ENCODE measurements around the gene LILRA6. TPM values are rescaled to one million over a fixed set of nuclear protein-coding genes. Genes with fewer than 3 reads are reported as not detected.
A peak's percentile ranks its signal among the peaks of the same experiment; 100 is the strongest.
"Not testable (repeated sequence)": the region's sequence is repeated elsewhere in the genome, so short reads cannot be mapped to it uniquely, and the experiment has no call there.

Gene LILRA6
- total RNA-seq, 1 experiment from 2014 or later = not detected

DNA sequence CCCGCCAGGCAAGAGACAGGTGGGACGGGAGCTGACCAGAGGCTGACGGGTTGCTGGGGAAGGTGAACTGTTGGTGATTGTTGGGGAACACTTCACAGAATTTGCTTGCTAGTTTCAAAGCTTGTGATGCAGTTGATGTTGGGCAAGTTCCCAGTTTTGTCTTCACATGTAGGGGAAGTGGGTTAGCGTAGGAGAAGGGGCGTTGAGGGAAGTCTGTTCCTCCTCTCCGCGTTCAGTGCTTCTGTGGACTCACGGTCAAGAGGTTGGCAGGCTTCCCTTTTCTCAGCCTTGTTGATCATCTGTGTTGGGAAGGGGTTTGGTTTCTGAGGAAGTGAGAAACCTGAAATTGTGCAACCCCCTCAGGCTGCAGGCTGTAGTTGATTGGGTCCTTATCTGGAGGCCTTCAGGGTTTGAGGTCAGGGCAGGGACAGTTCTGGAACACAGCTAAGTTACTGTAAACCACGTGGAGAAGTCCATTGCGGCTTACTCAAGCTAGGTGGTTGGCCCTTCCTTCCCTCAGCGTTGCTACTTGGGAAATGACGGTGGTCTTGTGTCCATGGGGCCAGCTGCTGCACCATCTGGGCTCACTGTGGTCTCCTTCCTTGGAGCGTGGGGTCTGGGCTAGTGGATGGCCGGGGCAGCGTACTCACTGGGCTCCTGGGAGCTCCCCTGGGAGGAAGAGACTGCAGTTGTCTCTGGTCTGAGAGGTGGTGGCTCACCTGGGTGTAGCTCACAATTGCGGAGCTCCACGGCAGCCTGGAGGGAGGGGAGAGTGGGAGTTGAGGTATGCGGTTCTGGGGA is 34.4 kb downstream of the LILRA6 start:
- Mint-ChIP-seq H3K4me1 (ENCODE audit: insufficient read depth, unreplicated experiment) (peaks cover 44% of the 10 kb centered on the region), H3K27ac (ENCODE audit: low read depth, unreplicated experiment) (peak overlapping the region; percentile 87), H3K9me3 (ENCODE audit: unreplicated experiment) (no peaks in the 10 kb centered on the region), H3K36me3 (ENCODE audit: insufficient read depth, unreplicated experiment) (peaks cover 84% of the 10 kb centered on the region), H3K4me3 (ENCODE audit: unreplicated experiment) (no peak overlapping the region), H3K27me3 (ENCODE audit: insufficient read depth, unreplicated experiment) (no peaks in the 10 kb centered on the region)
- intact Hi-C loops (cut with micrococcal nuclease) = no loop called here
- ChIA-PET POLR2A (interaction anchor here (0.6 to 13.2 kb wide), 5 partner anchors 8 to 1516 kb away, joined by 3 to 324 read pairs (median 6); partner anchors contain the start of genes MBOAT7, PRPF31, RPS9 and TFPT), CTCF (interaction anchor here (0.6 to 1.0 kb wide), 3 partner anchors 16 to 51 kb away, joined by 3 to 4 read pairs (median 4); no protein-coding TSS in a partner anchor)
- TF ChIP-seq, protein P1, sequence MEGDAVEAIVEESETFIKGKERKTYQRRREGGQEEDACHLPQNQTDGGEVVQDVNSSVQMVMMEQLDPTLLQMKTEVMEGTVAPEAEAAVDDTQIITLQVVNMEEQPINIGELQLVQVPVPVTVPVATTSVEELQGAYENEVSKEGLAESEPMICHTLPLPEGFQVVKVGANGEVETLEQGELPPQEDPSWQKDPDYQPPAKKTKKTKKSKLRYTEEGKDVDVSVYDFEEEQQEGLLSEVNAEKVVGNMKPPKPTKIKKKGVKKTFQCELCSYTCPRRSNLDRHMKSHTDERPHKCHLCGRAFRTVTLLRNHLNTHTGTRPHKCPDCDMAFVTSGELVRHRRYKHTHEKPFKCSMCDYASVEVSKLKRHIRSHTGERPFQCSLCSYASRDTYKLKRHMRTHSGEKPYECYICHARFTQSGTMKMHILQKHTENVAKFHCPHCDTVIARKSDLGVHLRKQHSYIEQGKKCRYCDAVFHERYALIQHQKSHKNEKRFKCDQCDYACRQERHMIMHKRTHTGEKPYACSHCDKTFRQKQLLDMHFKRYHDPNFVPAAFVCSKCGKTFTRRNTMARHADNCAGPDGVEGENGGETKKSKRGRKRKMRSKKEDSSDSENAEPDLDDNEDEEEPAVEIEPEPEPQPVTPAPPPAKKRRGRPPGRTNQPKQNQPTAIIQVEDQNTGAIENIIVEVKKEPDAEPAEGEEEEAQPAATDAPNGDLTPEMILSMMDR (IDR thresholded peaks at IDR 0.05; ENCODE audit: unreplicated experiment) = no peak
- no TSS peak for BruUV-seq (replicated peaks)
- peak; percentile 99 for DNase-seq (ENCODE audit: unreplicated experiment)

DNA sequence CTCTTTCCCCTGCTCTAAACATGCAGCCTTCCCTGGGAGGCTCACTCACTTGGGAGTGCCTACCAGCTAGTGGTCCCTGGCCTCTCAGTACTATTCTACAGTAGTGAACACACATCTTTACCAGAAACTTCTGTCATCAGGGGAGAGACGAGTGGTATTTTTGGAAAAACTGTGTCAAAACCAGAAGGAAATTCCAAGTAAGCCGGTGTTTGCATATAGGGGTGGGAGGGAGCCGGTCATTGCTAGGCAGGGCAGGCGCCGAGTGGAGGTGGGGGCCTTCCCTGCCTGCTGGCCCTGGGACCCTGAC is 35.0 kb downstream of the LILRA6 start:
- Mint-ChIP-seq H3K27ac (ENCODE audit: low read depth, unreplicated experiment) (peak overlapping the region; percentile 87), H3K36me3 (ENCODE audit: insufficient read depth, unreplicated experiment) (peaks cover 90% of the 10 kb centered on the region), H3K9me3 (ENCODE audit: unreplicated experiment) (no peaks in the 10 kb centered on the region), H3K4me1 (ENCODE audit: insufficient read depth, unreplicated experiment) (peaks cover 44% of the 10 kb centered on the region), H3K27me3 (ENCODE audit: insufficient read depth, unreplicated experiment) (no peaks in the 10 kb centered on the region), H3K4me3 (ENCODE audit: unreplicated experiment) (no peak overlapping the region)
- no peak for DNase-seq (ENCODE audit: unreplicated experiment)
- TF ChIP-seq, protein P1 (IDR thresholded peaks at IDR 0.05; ENCODE audit: unreplicated experiment) = no peak
- intact Hi-C loops (cut with micrococcal nuclease) = no loop called here
- POLR2A ChIA-PET = interaction anchor here (0.7 to 13.2 kb wide), 3 partner anchors 11 to 92 kb away, joined by 3 to 324 read pairs (median 6); partner anchors contain the start of genes MBOAT7, PRPF31, TFPT and TSEN34
- no TSS peak for BruUV-seq (replicated peaks)
- CTCF ChIA-PET = interaction anchor here (0.6 to 1.4 kb wide), 2 partner anchors 15 to 25 kb away, joined by 3 to 7 read pairs; no protein-coding TSS in a partner anchor

DNA sequence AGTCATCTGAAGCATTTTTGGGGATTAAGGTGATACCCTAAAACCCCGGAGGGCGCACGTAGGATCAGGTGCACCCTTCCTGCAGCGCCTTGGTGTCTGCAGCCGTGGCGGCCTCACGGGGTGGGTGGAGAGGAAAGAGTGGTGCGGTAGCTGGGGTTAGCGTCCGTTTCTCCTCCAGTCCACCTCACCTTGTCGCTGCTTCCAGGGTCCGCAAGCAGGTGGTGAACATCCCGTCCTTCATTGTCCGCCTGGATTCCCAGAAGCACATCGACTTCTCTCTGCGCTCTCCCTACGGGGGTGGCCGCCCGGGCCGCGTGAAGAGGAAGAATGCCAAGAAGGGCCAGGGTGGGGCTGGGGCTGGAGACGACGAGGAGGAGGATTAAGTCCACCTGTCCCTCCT is 35.4 kb downstream of the LILRA6 start:
- BruUV-seq (replicated peaks); DNase-seq (ENCODE audit: unreplicated experiment); intact Hi-C loops (cut with micrococcal nuclease); H3K9me3 Mint-ChIP-seq (ENCODE audit: unreplicated experiment); H3K27me3 Mint-ChIP-seq (ENCODE audit: insufficient read depth, unreplicated experiment); H3K4me3 Mint-ChIP-seq (ENCODE audit: unreplicated experiment): not testable (repeated sequence)
- peaks cover 44% of the 10 kb centered on the region for H3K4me1 Mint-ChIP-seq (ENCODE audit: insufficient read depth, unreplicated experiment)
- peak overlapping the region; percentile 87 for H3K27ac Mint-ChIP-seq (ENCODE audit: low read depth, unreplicated experiment)
- ChIA-PET POLR2A (interaction anchor here (13.2 kb wide), 1 partner anchor 16 kb away, joined by 324 read pairs; the partner anchor contains the start of genes MBOAT7 and TSEN34), CTCF (interaction anchor here (1.4 kb wide), 1 partner anchor 25 kb away, joined by 7 read pairs; no protein-coding TSS in a partner anchor)
- peaks cover 93% of the 10 kb centered on the region for H3K36me3 Mint-ChIP-seq (ENCODE audit: insufficient read depth, unreplicated experiment)

DNA sequence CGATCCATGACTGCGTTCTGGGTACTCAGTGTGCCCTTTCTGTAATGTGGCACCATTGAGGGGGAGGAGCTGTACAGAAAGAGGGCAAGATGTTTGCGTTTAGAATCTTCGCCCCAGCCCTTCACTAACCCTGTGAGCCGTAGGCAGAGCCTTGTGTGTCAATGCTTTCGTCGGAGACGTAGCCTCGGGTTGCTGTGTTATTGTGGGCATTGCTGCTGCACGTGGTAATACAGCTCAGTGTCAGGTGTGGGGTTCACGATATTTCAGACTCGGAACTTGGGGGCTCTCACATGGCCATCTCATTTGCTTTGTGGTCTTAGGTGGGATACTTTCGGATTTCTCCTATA is 35.8 kb downstream of the LILRA6 start:
- ChIA-PET CTCF (interaction anchor here (1.4 kb wide), 1 partner anchor 25 kb away, joined by 7 read pairs; no protein-coding TSS in a partner anchor), POLR2A (interaction anchor here (1.0 to 13.2 kb wide), 3 partner anchors 16 to 70 kb away, joined by 5 to 324 read pairs (median 14); partner anchors contain the start of genes LENG1, MBOAT7 and TSEN34)
- Mint-ChIP-seq H3K27ac (ENCODE audit: low read depth, unreplicated experiment) (no peak overlapping the region), H3K27me3 (ENCODE audit: insufficient read depth, unreplicated experiment) (no peaks in the 10 kb centered on the region), H3K4me1 (ENCODE audit: insufficient read depth, unreplicated experiment) (peaks cover 44% of the 10 kb centered on the region), H3K4me3 (ENCODE audit: unreplicated experiment) (no peak overlapping the region), H3K36me3 (ENCODE audit: insufficient read depth, unreplicated experiment) (peaks cover 93% of the 10 kb centered on the region), H3K9me3 (ENCODE audit: unreplicated experiment) (no peaks in the 10 kb centered on the region)
- BruUV-seq (replicated peaks) = no TSS peak
- peak; percentile 26 for DNase-seq (ENCODE audit: unreplicated experiment)
- TF ChIP-seq, protein P1 (IDR thresholded peaks at IDR 0.05; ENCODE audit: unreplicated experiment) = no peak
- intact Hi-C loops (cut with micrococcal nuclease) = no loop called here

Data from MCF 10A (cell line).